Vagina (tissue), 2 donors: ENCODE data around the gene PIGC. TPM values are rescaled to one million over a fixed set of nuclear protein-coding genes. Genes with fewer than 3 reads are reported as not detected.

ENCODE experiments used
- DNase-seq, 2 donors: peaks; one replicate each; pipeline ENCODE4 v3.0.0-alpha.2; 2017; ENCODE audit errors: extremely low spot score in 2 of 2
- H3K27ac ChIP-seq: fragments of 200-600 bp; sonication (generic); one replicate; pipeline ENCODE4 v1.5.1; 2019
- H3K27me3 ChIP-seq: fragments of 200-600 bp; sonication (generic); one replicate; pipeline ENCODE4 v1.5.1; 2019
- H3K36me3 ChIP-seq, 2 donors: fragments of 200-600 bp; sonication (generic); one replicate each; pipeline ENCODE4 v1.5.1; 2017 to 2019
- H3K4me1 ChIP-seq: fragments of 200-600 bp; sonication (generic); one replicate; pipeline ENCODE4 v1.5.1; 2019
- H3K4me3 ChIP-seq, 2 donors: fragments of 200-600 bp; sonication (generic); 1 replicate in 1 of 2; 2 replicates in 1 of 2; pipeline ENCODE4 v1.5.1; 2016 to 2019
- H3K9me3 ChIP-seq: fragments of 200-600 bp; sonication (generic); one replicate; pipeline ENCODE4 v1.5.1; 2019
- POLR2A ChIP-seq, 2 donors: fragments of 450-650 bp; IDR thresholded peaks; one replicate each; pipeline ENCODE4 v1.6.1; 2017; ENCODE audit warnings: antibody characterized with exemption in 2 of 2, mild to moderate bottlenecking in 2 of 2, moderate library complexity in 2 of 2
- POLR2AphosphoS5 ChIP-seq, 2 donors: sonication (generic); formaldehyde crosslinking; IDR thresholded peaks; one replicate each; pipeline ENCODE4 v1.9.0; 2017; ENCODE audit warnings: antibody characterized with exemption in 2 of 2, mild to moderate bottlenecking in 2 of 2, low read depth in 1 of 2; ENCODE audit not compliant: insufficient read depth in 1 of 2
- intact Hi-C: fragments of 100-400 bp; cut with DNase I; formaldehyde crosslinking; loops from one replicate; pipeline ENCODE4 v1.15.1; 2023
- total RNA-seq: library from RNA; depleted of rRNA; stranded (reverse); fragments of >200 nt; gene quantifications from one replicate; pipeline ENCODE4 v1.2.3, GENCODE V29; 2016
- TF ChIP-seq, protein P1 (sequence below), 3 experiments: fragments of 450-650 bp in 2 of 3; fragments of 200-600 bp in 1 of 3; sonication (generic) in 1 of 3; IDR thresholded peaks; one replicate each; pipeline ENCODE4 v1.5.1; 2017 to 2019; ENCODE audit warnings: antibody characterized with exemption in 3 of 3, mild to moderate bottlenecking in 2 of 3, moderate library complexity in 2 of 3

PIGC gene
- total RNA-seq, 1 donor from 2014 or later, result 14.5 TPM

DNA sequence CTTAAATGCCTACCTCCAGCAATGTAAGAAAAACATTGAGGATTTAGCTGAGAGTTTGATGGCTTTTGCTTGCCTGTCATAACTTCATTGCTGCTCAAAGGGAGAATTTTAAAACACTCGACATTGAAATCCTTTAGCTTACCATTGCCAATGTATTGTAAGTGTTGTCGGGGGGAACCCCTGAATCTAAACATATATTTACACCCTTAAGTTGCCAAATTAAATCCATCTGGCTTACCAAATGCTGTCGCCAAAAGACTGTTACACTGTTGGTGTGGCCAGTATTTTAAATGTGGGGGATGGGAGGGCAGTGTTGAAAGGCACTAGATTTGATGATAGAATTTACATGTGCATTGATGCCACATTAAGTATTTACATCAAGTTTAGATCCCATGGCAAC lies 48.3 kb downstream of the PIGC start:
- Histone ChIP-seq H3K4me3 (no peak overlapping the region), H3K9me3 (no peaks in the 10 kb centered on the region), H3K27ac (no peak overlapping the region), H3K36me3 (no peaks in the 10 kb centered on the region), H3K4me1 (peaks cover 42% of the 10 kb centered on the region), H3K27me3 (no peaks in the 10 kb centered on the region)
- intact Hi-C loops, result loop anchor here (10.0 kb wide), 1 partner anchor 251 kb away; no protein-coding TSS in a partner anchor
- TF ChIP-seq POLR2AphosphoS5 (IDR thresholded peaks at IDR 0.05; ENCODE audit: insufficient read depth in 1 of 2, low read depth in 1 of 2) (no peak), POLR2A (IDR thresholded peaks at IDR 0.05) (no peak)
- TF ChIP-seq, protein P1, sequence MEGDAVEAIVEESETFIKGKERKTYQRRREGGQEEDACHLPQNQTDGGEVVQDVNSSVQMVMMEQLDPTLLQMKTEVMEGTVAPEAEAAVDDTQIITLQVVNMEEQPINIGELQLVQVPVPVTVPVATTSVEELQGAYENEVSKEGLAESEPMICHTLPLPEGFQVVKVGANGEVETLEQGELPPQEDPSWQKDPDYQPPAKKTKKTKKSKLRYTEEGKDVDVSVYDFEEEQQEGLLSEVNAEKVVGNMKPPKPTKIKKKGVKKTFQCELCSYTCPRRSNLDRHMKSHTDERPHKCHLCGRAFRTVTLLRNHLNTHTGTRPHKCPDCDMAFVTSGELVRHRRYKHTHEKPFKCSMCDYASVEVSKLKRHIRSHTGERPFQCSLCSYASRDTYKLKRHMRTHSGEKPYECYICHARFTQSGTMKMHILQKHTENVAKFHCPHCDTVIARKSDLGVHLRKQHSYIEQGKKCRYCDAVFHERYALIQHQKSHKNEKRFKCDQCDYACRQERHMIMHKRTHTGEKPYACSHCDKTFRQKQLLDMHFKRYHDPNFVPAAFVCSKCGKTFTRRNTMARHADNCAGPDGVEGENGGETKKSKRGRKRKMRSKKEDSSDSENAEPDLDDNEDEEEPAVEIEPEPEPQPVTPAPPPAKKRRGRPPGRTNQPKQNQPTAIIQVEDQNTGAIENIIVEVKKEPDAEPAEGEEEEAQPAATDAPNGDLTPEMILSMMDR (IDR thresholded peaks at IDR 0.05), result no peak
- DNase-seq, result no peak

DNA sequence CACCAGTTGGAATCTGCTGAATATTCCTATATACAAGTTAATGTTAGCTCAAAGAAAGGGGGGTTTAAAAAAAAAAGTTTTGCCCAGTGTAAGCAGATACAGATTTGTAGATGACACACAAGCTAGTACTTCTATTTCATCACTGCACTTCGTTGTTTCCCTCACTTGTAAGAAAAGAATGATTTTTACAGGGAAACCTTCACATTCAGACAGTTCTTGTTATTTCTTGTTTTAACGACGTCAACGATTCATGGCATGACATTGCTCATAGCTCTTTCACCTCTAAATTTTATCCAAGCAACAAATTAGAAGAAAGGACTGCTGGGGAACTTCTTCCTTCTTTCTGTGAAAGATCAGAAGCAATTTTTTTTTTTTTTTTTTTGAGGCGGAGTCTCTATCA lies 49.1 kb downstream of the PIGC start:
- Histone ChIP-seq H3K4me1 (peaks cover 40% of the 10 kb centered on the region), H3K36me3 (no peaks in the 10 kb centered on the region), H3K27ac (peak overlapping the region; percentile 47), H3K9me3 (no peaks in the 10 kb centered on the region), H3K27me3 (no peaks in the 10 kb centered on the region), H3K4me3 (no peak overlapping the region)
- DNase-seq, result no peak
- TF ChIP-seq, protein P1 (IDR thresholded peaks at IDR 0.05), result no peak
- TF ChIP-seq POLR2A (IDR thresholded peaks at IDR 0.05), result no peak
- no peak for TF ChIP-seq POLR2AphosphoS5 (IDR thresholded peaks at IDR 0.05; ENCODE audit: insufficient read depth in 1 of 2, low read depth in 1 of 2)
- intact Hi-C loops, result loop anchor here (10.0 kb wide), 1 partner anchor 250 kb away; no protein-coding TSS in a partner anchor

DNA sequence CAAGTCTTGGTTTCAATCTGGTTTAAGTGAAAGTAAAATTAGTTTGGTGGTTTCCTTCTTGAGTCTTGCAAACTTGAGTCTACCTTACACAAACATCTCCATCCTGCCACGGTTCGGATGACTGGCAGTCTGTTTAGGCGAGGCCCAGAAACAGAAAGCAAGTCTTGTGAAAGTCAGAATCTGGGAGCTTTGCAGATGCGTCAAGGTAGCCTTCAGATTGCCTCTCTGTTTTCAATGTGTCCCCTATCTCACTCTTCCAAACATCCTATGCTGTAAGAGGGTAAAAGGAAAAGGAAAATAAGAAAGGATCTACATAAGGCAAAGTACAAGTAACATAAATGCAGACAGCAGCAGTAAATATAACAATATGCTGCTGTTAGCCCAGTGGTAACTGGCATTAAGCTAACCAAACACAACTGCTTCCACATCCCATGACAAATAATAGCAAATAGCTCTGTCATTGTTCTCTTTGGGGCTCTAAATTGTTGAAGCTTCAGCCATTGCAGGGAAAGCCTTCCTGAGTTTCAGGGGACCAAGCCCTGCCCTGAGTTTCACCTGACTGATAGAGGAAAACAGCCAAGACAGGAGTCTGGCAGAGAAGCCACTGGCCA lies 49.6 kb downstream of the PIGC start:
- Histone ChIP-seq H3K36me3 (no peaks in the 10 kb centered on the region), H3K4me3 (no peak overlapping the region), H3K4me1 (peaks cover 34% of the 10 kb centered on the region), H3K27me3 (no peaks in the 10 kb centered on the region), H3K9me3 (no peaks in the 10 kb centered on the region), H3K27ac (peak overlapping the region; percentile 47)
- intact Hi-C loops, result loop anchor here (10.0 kb wide), 1 partner anchor 249 kb away; no protein-coding TSS in a partner anchor
- TF ChIP-seq POLR2A (IDR thresholded peaks at IDR 0.05) (no peak), POLR2AphosphoS5 (IDR thresholded peaks at IDR 0.05; ENCODE audit: insufficient read depth in 1 of 2, low read depth in 1 of 2) (no peak)
- TF ChIP-seq, protein P1 (IDR thresholded peaks at IDR 0.05), result no peak
- no peak for DNase-seq

DNA sequence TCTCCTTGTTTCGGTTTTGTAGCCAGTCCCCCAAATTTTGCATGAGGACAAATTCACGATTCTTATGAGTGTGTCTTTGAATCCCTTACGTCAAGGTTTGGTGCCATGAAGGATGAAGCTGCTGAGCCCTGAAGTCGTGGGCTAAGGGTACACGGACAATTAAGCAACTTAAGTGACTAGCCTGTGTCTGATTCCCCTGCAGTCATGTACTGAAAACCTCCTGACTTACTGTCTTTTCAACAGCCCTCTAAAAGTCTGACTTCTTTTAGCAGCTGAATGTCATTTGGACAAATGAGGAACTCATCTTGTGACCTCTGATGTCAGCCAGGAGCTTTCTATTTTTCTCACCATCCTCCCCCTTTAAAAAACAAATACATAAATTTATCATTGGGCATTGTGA lies 50.5 kb downstream of the PIGC start:
- no peaks in the 10 kb centered on the region for H3K27me3 ChIP-seq
- no peaks in the 10 kb centered on the region for H3K9me3 ChIP-seq
- no peak overlapping the region for H3K4me3 ChIP-seq
- peaks cover 26% of the 10 kb centered on the region for H3K4me1 ChIP-seq
- TF ChIP-seq POLR2AphosphoS5 (IDR thresholded peaks at IDR 0.05; ENCODE audit: insufficient read depth in 1 of 2, low read depth in 1 of 2) (no peak), POLR2A (IDR thresholded peaks at IDR 0.05) (no peak)
- TF ChIP-seq, protein P1 (IDR thresholded peaks at IDR 0.05), result no peak
- intact Hi-C loops, result loop anchor here (10.0 kb wide), 1 partner anchor 249 kb away; no protein-coding TSS in a partner anchor
- H3K27ac ChIP-seq, result no peak overlapping the region
- no peaks in the 10 kb centered on the region for H3K36me3 ChIP-seq
- no peak for DNase-seq

DNA sequence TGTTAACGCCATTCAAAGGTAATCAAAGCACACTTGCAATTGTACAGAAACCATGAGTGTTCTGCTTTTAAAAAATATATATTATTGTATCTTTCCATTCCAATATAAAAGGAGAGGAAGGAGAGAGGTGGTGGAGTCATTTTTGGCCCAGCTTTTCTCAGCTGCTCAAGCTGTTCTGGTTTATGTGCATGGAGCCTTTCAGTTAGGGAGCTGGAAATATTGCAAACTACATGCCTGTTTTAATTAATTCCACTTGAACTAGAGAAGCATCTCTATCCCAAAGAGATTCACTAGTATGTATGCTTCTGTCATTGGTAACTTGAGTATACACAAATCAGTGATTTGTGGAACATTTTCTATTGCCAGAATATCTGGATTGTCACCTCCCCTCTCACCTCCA lies 51.9 kb downstream of the PIGC start:
- intact Hi-C loops, result loop anchor here (10.0 kb wide), 1 partner anchor 247 kb away; no protein-coding TSS in a partner anchor
- H3K9me3 ChIP-seq, result no peaks in the 10 kb centered on the region
- H3K4me1 ChIP-seq, result peaks cover 18% of the 10 kb centered on the region
- H3K27me3 ChIP-seq, result no peaks in the 10 kb centered on the region
- TF ChIP-seq, protein P1 (IDR thresholded peaks at IDR 0.05), result no peak
- TF ChIP-seq POLR2A (IDR thresholded peaks at IDR 0.05) (no peak), POLR2AphosphoS5 (IDR thresholded peaks at IDR 0.05; ENCODE audit: insufficient read depth in 1 of 2, low read depth in 1 of 2) (no peak)
- H3K27ac ChIP-seq, result peak overlapping the region; percentile 74
- DNase-seq, result no peak
- H3K4me3 ChIP-seq, result no peak overlapping the region
- no peaks in the 10 kb centered on the region for H3K36me3 ChIP-seq
